CD4-positive, alpha-beta T cell (primary cell): ENCODE measurements around the gene TMEM47. TPM values are rescaled to one million over a fixed set of nuclear protein-coding genes. Genes with fewer than 3 reads are reported as not detected.

Experiments
- ATAC-seq: fragments of 200-7000 bp; cut with Tn5 transposase; one replicate; pipeline ENCODE4 v1.10.0; 2022; ENCODE audit warnings: mild to moderate bottlenecking; ENCODE audit not compliant: poor library complexity
- CTCF ChIA-PET: fragments of 350-600 bp; sonication (Branson Sonifier 250); formaldehyde crosslinking; loops from one replicate; lab custom pipeline; 2021; ENCODE audit warnings: antibody characterized with exemption, inconsistent platforms; lab: Charles Lee
- POLR2A ChIA-PET: fragments of 350-600 bp; sonication (Branson Sonifier 250); formaldehyde crosslinking; loops from one replicate; lab custom pipeline; 2021; ENCODE audit warnings: antibody characterized with exemption, inconsistent platforms; lab: Charles Lee
- DNase-seq, 14 experiments: peaks; one replicate each; pipeline ENCODE4 v3.0.0-alpha.2; 2013 to 2020; ENCODE audit warnings: mixed read lengths in 2 of 14
- H3K27ac ChIP-seq, 2 donors: one replicate each; pipeline versions ENCODE4 v1.5.1 to v1.7.0; 2013; ENCODE audit warnings: low read length in 2 of 2, low read depth in 1 of 2, mild to moderate bottlenecking in 1 of 2
- H3K27me3 ChIP-seq, 2 experiments: 1 replicate in 1 of 2; 2 replicates in 1 of 2; pipeline versions ENCODE4 v1.6.1 to v1.7.0; 2013; ENCODE audit warnings: low read length in 2 of 2, control low read depth in 1 of 2, mild to moderate bottlenecking in 1 of 2, moderate library complexity in 1 of 2; ENCODE audit not compliant: insufficient read depth in 2 of 2, control insufficient read depth in 1 of 2
- H3K36me3 ChIP-seq: one replicate; pipeline ENCODE4 v1.6.1; 2013; ENCODE audit warnings: low read length, control low read depth; ENCODE audit not compliant: insufficient read depth
- H3K4me1 ChIP-seq: one replicate; pipeline ENCODE4 v1.6.1; 2013; ENCODE audit warnings: low read length, control low read depth; ENCODE audit not compliant: insufficient read depth
- H3K4me3 ChIP-seq: one replicate; pipeline ENCODE4 v1.5.1; 2013; ENCODE audit warnings: mild to moderate bottlenecking, low read length, moderate library complexity
- H3K9me3 ChIP-seq, 2 experiments: 1 replicate in 1 of 2; 2 replicates in 1 of 2; pipeline versions ENCODE4 v1.6.1 to v1.7.0; 2013; ENCODE audit warnings: low read length in 2 of 2, mild to moderate bottlenecking in 2 of 2, control low read depth in 1 of 2, moderate library complexity in 1 of 2; ENCODE audit not compliant: control insufficient read depth in 1 of 2, insufficient read depth in 1 of 2
- H3K27ac Mint-ChIP-seq: one replicate; pipeline ENCODE4 v1.8.0; 2020; ENCODE audit warnings: mixed read lengths
- H3K27me3 Mint-ChIP-seq: one replicate; pipeline ENCODE4 v1.8.0; 2021; ENCODE audit warnings: mixed read lengths
- H3K36me3 Mint-ChIP-seq: one replicate; pipeline ENCODE4 v1.8.0; 2021; ENCODE audit warnings: low read depth, mixed read lengths
- H3K4me1 Mint-ChIP-seq: one replicate; pipeline ENCODE4 v1.8.0; 2021; ENCODE audit warnings: low read depth, mixed read lengths
- H3K4me3 Mint-ChIP-seq: one replicate; pipeline ENCODE4 v1.8.0; 2020; ENCODE audit warnings: mild to moderate bottlenecking, mixed read lengths
- H3K9me3 Mint-ChIP-seq: one replicate; pipeline ENCODE4 v1.8.0; 2020; ENCODE audit warnings: mixed read lengths
- intact Hi-C, 2 experiments: fragments of 100-400 bp; cut with DNase I in 1 of 2; cut with micrococcal nuclease in 1 of 2; formaldehyde crosslinking; loops; one replicate each; pipeline versions ENCODE4 v1.15.1 to v1.9.0; 2023 to 2025; cut with DNase I, micrococcal nuclease
- total RNA-seq, 174 experiments: library from RNA in 2 of 174; stranded (reverse) in 2 of 174; gene quantifications; one replicate each; pipeline ENCODE4 v1.2.3 and lab custom pipeline; 2021 to 2026
- TF ChIP-seq, protein P1 (sequence below): fragments of 200-600 bp; IDR thresholded peaks from one replicate; pipeline ENCODE4 v1.8.0; 2022; ENCODE audit warnings: antibody characterized with exemption, mild to moderate bottlenecking

Gene TMEM47
- total RNA-seq, 2 experiments from 2014 or later = not detected

DNA sequence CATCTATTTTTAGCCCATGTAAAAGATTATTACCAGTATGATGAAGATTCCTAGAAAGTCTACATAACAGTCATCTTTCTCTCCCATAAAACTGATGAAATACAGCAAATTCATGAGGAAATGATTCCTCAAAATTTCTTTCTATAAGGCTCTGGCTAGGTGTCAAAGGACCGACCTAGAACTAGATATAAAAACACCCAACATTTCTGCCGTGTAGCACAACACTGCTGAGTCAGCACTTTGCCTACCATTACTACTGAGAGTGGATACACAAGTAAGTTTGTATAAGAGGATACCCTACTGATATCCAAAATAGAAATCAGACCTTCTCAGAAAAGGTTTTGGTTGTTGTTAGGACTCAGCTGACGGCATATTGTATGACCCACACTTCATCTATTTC, 24.7 kb downstream of the TMEM47 start:
- ATAC-seq = no peak

DNA sequence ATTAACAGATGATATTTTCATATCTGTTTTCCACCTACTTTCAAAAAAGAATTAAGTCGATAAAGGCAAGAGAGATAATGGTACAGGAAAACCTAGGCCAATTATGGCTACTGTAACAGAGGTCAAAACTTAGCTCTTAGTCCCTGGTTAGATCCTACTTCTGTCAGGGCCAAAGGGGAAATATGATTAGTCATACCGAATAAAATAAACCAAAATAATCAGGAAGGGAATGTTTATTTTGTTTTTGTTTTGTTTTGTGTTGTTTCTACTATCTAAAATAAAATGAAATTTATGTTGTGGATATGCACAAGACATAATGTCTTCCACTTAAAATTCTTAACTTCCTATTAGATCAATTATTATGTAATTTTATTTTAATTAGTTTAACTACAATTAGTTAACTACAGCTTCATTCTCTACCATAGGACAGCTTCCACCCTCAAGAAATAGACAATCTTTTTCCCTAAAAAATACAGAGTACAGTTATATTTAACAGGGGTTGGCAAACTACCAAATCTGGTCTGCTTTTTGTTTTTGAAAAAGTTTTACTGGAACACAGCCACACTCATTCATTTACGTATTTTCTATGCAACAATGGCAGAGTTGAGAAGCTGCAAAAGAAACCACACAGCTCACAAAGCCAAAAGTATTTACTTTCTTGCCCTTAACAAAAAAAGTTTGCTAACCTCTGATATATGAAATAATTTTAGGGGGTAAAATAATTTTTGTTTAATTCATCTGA, 25.4 kb downstream of the TMEM47 start:
- Mint-ChIP-seq H3K27me3 (no peaks in the 10 kb centered on the region), H3K27ac (no peak overlapping the region), H3K36me3 (no peaks in the 10 kb centered on the region), H3K9me3 (peaks cover 5% of the 10 kb centered on the region), H3K4me3 (no peak overlapping the region), H3K4me1 (no peaks in the 10 kb centered on the region)
- POLR2A ChIA-PET = no interaction called here
- no peaks in the 10 kb centered on the region for H3K9me3 ChIP-seq
- intact Hi-C loops = no loop called here
- ATAC-seq (no peak), DNase-seq (no peak)
- TF ChIP-seq, protein P1, sequence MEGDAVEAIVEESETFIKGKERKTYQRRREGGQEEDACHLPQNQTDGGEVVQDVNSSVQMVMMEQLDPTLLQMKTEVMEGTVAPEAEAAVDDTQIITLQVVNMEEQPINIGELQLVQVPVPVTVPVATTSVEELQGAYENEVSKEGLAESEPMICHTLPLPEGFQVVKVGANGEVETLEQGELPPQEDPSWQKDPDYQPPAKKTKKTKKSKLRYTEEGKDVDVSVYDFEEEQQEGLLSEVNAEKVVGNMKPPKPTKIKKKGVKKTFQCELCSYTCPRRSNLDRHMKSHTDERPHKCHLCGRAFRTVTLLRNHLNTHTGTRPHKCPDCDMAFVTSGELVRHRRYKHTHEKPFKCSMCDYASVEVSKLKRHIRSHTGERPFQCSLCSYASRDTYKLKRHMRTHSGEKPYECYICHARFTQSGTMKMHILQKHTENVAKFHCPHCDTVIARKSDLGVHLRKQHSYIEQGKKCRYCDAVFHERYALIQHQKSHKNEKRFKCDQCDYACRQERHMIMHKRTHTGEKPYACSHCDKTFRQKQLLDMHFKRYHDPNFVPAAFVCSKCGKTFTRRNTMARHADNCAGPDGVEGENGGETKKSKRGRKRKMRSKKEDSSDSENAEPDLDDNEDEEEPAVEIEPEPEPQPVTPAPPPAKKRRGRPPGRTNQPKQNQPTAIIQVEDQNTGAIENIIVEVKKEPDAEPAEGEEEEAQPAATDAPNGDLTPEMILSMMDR = no peak
- no peaks in the 10 kb centered on the region for H3K4me1 ChIP-seq
- H3K36me3 ChIP-seq = no peaks in the 10 kb centered on the region
- no peak overlapping the region for H3K27ac ChIP-seq
- H3K27me3 ChIP-seq = no peaks in the 10 kb centered on the region
- CTCF ChIA-PET = no interaction called here
- no peak overlapping the region for H3K4me3 ChIP-seq

More for the DNA sequence above, 24.7 kb downstream of the TMEM47 start:
- H3K4me3 ChIP-seq = no peak overlapping the region
- no peak overlapping the region for H3K4me3 Mint-ChIP-seq
- peaks cover 5% of the 10 kb centered on the region for H3K9me3 Mint-ChIP-seq
- no peaks in the 10 kb centered on the region for H3K36me3 ChIP-seq
- DNase-seq = no peak
- no peaks in the 10 kb centered on the region for H3K36me3 Mint-ChIP-seq
- no peaks in the 10 kb centered on the region for H3K27me3 Mint-ChIP-seq
- H3K27ac ChIP-seq = no peak overlapping the region
- H3K4me1 Mint-ChIP-seq = no peaks in the 10 kb centered on the region
- no peaks in the 10 kb centered on the region for H3K4me1 ChIP-seq
- ChIA-PET POLR2A (no interaction called here), CTCF (no interaction called here)
- intact Hi-C loops = no loop called here
- no peaks in the 10 kb centered on the region for H3K27me3 ChIP-seq
- H3K9me3 ChIP-seq = no peaks in the 10 kb centered on the region
- no peak overlapping the region for H3K27ac Mint-ChIP-seq
- TF ChIP-seq, protein P1 = no peak

GRCh38 chrX:34629572-34629971, 27.5 kb downstream of the TMEM47 start:
- Mint-ChIP-seq H3K36me3 (no peaks in the 10 kb centered on the region), H3K27ac (no peak overlapping the region), H3K4me1 (no peaks in the 10 kb centered on the region), H3K27me3 (no peaks in the 10 kb centered on the region), H3K4me3 (no peak overlapping the region), H3K9me3 (peaks cover 5% of the 10 kb centered on the region)
- DNase-seq (no peak), ATAC-seq (no peak)
- TF ChIP-seq, protein P1 = no peak
- ChIA-PET POLR2A (no interaction called here), CTCF (no interaction called here)
- intact Hi-C loops = no loop called here
- H3K9me3 ChIP-seq = no peaks in the 10 kb centered on the region
- no peak overlapping the region for H3K27ac ChIP-seq
- H3K4me1 ChIP-seq = no peaks in the 10 kb centered on the region
- no peaks in the 10 kb centered on the region for H3K27me3 ChIP-seq
- H3K4me3 ChIP-seq = no peak overlapping the region
- no peaks in the 10 kb centered on the region for H3K36me3 ChIP-seq
